WTC11 (cell line): ENCODE results near the gene PRKAR1B.

Experiments used
- ATF2 ChIP-seq: sonication (generic); formaldehyde crosslinking; IDR thresholded peaks from 2 replicates; pipeline ENCODE4 v1.8.1; 2022; ENCODE audit warnings: low read depth, missing genetic modification reagents, borderline replicate concordance
- TCF7 ChIP-seq: sonication (generic); formaldehyde crosslinking; IDR thresholded peaks from 2 replicates; pipeline ENCODE4 v1.8.0; 2022; ENCODE audit warnings: mild to moderate bottlenecking, low read depth, missing genetic modification reagents, moderate library complexity
- TF ChIP-seq, protein P1 (sequence below): fragments of 200-600 bp; IDR thresholded peaks from 2 replicates; pipeline ENCODE4 v1.8.0; 2022; ENCODE audit warnings: antibody characterized with exemption

- TF ChIP-seq, protein P1, sequence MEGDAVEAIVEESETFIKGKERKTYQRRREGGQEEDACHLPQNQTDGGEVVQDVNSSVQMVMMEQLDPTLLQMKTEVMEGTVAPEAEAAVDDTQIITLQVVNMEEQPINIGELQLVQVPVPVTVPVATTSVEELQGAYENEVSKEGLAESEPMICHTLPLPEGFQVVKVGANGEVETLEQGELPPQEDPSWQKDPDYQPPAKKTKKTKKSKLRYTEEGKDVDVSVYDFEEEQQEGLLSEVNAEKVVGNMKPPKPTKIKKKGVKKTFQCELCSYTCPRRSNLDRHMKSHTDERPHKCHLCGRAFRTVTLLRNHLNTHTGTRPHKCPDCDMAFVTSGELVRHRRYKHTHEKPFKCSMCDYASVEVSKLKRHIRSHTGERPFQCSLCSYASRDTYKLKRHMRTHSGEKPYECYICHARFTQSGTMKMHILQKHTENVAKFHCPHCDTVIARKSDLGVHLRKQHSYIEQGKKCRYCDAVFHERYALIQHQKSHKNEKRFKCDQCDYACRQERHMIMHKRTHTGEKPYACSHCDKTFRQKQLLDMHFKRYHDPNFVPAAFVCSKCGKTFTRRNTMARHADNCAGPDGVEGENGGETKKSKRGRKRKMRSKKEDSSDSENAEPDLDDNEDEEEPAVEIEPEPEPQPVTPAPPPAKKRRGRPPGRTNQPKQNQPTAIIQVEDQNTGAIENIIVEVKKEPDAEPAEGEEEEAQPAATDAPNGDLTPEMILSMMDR: no peak
- TF ChIP-seq TCF7 (CRISPR knock-in tag) (no peak), ATF2 (CRISPR knock-in tag) (no peak)
These were observed 11.8 kb upstream of the PRKAR1B start for GRCh38 chr7:738723-739454.
